Kasumi-1 (cell line): ENCODE data around the gene VPS41.
"Not testable (repeated sequence)": the region's sequence is repeated elsewhere in the genome, so short reads cannot be mapped to it uniquely, and the experiment has no call there.

Experiments
- DNase-seq, 2 experiments: peaks; one replicate each; lab custom pipeline; 2025; lab: John Stamatoyannopoulos, UW

The VPS41 gene

DNA sequence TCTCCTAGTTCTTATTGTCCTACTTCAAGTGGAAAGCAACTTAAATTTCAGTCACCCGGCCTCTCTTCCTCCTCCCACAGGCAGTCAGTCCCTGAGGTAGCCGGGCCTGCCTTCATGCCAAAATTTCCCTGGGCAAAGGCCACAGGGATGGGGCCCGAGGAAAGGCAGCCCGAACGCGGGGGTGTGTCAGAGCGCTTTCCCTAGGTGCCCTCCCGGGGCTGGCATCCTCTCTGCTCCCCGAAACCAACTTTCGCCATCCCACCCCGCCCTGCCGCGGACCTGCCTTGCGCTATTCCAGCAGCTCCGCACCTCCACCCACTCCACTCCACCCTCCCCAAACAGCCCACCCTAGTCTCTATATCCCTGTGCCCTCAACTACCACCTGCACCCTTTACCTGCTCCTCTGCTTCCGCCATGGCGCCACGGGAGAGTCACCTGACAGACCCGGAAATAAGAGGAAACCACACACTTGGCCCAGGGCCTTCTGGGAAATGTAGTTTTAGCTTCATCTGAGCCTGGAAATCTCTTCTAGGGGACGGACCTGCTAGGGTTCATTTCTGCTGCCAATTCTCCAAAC lies at the start of gene VPS41:
Gene VPS41, minus strand, starts transcription at position 433 of the 577 bp plus-strand sequence. Its CDS starts 17 bp downstream, at position 416.
- DNase-seq, result peak; percentile 87 to 95

DNA sequence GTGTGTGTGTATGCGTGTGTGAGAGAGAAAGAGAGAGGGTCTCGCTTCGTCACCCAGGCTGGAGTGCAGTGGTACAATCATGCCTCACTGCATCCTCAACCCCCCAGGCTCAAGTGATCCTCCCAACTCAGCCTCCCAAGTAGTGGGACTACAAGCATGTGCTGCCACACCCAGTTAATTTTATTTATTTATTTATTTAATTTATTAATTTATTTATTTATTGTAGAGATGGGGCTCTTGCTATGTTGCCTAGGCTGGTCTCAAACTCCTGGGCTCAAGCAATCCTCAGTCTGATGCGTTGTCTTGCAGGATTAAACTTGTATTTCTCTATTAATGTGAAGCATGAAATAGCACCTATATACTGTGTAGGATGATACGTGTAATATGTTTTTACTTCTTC lies 46.9 kb upstream of the VPS41 start:
- DNase-seq, result no peak

DNA sequence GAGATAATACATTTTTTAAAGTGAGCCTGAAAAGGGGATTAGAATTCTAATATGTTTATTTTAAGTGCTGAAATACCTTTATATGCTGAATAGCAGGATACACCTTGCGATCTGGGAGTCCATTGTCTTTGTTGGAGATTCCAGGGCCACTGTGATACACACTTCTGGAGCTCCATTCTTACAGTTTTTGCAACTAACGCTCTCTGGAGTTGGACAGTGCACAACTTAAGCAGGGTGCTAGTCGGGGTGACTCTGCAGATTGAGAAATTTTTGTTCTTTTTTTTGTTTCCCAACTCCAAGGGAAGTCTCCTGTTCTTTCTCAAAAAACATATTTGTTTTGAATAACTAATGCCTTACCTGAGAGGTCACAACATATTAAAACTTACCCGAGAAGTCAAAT lies 45.0 kb upstream of the VPS41 start:
- no peak for DNase-seq

DNA sequence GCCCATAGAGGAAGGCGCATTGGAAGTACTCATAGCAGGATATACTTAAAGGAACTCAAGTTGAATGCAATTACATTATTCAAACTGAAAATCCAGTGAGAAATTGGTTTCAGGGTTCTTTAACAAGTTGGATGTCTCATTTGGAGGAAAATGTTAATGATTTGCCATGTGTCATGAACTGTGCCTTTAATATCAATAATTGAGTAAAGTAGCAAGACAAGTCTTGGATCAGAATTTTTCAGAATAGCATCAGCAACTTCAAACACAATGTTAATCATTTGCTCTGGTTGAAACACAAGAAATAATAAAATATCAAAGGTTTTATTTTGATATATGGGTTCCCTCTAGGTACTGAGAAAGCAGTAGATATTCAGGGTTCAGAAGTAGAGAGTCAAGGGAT lies 44.2 kb upstream of the VPS41 start:
- DNase-seq, result no peak

DNA sequence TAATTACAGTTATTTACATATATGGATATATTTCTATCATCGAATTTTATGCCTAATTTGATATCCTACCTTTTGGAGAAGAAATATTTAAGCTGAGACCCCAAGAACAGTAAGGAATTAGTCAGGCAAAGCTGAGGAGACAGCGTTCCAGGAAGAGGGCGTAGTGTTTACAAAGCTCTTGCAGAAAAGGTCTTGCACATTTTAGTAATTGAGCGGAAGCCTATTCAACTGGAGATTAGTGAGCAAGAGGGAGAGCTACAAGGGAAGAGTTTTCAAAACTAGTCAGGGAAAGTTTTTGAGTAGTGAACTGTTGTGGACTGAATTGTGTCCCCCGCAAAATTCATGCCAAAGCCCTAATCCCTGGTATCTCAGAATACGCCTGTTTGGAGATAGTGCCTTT lies 42.2 kb upstream of the VPS41 start:
- no peak for DNase-seq

DNA sequence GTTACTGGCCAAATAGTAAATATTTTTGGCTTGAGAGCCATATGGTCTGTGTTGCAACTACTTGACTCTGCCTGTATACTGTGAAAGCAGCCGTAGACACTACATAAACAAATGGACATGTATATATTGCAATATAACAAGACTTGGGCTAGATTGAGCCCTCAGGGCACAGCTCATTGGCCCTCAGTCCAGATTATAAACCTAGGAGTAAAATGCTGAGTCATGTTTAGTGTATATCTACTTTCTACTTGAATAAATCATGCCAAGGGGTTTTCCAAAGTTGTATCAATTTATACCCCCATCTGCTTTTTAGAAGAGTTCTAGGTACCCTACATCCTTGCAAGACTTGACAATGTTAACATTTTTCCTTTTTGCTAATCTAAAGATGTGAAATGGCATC lies 41.3 kb upstream of the VPS41 start:
- DNase-seq, result no peak

DNA sequence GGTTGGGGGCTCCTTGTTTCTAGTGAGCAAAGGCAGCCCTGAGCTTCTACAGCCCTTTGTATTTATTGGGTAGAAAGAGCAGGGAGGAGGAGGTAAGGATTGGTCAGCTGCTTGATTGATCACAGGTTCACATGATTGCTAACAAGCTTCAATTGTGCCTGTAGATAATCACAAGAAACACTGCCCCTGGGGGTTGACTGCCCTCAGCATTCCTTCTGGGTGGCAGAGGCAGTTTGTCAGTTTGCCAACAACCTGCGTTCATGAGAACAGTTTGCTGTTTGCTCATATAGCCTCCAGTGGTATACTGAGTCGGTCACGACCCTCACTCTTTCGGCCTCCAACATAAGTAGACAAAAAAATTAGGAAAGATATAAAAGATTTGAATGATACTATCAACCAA lies 38.5 kb upstream of the VPS41 start:
- DNase-seq, result not testable (repeated sequence)

DNA sequence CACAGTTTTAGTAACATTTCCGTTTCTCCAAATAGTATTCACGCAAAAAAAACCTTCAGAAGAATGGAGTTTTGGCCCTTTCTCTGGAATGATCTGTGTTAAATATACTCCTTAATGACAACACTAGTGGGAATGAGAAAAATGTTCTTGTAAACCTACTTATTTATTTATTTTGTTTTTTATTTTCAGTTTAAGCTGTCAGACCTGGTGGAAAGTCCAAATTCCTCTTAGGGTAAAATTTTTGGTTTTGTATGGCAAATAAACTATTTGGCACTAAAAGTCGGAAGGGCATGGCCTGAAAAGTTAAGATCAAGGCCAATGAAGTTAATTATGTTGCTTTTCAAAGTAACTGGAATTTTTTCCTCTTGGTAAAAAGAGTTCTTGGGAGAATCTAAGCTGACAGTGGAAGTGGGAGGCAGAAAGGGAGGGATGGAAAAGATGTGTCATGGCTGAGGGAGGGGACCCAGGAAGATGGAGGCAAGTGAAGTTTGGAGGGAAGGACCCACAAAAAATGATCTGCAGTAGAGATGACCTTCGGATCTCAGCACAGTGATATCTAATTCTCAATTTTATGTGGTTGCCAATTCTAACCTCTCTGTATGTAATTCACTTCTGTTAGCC lies 33.5 kb upstream of the VPS41 start:
- DNase-seq, result no peak

DNA sequence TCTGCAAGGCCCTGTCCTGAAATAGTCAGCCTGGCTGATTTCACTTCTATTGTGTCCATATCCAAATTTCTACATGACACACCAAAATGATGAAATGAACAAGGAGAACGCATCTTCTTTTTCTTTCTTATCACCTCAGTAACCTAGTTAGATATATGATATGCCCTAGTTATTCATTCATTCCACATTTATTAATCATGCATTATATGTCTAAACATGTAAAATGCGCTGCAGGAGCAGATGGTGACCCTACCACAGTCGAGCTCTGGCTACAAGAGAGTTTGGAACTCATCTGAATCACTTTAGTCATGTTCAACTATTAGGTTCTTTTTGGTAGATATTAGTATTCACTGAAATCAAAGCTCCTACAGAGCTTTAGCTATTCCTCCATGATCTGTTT lies 31.8 kb upstream of the VPS41 start:
- no peak for DNase-seq

DNA sequence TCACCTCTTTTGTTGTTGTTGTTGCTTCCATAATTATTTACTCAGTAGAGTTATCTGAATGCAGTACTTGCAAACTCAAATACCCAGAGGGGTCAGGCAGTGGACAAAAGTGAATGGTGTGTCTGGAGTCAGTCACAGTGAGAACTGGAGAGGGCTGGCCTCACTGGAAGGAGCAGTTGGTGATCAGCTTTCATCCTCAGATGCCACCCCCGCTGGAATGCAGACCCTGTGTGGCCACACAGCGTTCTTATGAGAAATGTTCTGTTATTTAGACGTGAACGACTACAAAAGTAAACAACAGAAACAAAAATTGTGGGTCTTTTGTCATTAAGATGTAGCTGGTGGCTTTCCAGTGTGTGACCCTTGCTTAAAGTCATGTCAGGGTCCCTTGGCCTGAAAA lies 29.6 kb upstream of the VPS41 start:
- DNase-seq, result no peak

DNA sequence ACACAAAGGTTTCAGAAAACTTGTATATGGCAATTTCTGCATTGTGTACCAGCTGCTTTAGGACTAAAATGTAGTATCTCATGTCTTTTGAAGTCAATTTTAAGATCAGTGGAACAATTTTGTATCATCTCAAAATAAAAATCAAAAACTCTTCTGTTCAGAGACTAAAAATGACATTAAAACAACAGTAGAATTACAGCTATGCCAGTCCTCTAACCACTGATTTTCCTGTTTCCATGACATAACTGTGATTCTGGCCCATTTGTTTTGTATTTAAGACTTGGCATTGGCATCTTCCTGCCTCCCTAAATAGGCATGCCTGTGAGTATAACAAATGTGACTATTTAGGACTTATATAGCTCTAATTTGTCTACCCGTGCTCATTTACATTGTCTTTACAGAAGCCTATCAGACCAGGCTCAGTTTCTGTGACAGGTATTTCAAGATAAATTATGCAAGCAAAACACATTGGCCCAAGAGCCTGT lies 29.1 kb upstream of the VPS41 start:
- no peak for DNase-seq

DNA sequence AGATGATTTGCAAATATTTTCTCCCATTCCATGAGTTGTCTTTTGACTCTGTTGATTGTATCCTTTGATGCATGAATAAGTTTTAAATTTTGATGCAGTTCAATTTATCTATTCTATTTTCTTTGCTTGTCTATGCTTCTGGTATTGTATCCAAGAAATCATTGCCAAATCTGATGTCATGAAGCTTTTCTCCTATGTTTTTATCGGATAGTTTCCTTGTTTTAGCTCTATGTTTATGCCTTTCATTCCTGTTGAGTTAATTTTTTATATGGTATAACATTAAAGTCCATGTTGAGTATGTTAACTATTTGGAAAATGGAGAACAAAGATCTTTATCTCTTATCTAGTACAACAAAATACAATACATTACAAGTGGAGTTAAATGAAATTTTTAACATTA lies 27.6 kb upstream of the VPS41 start:
- DNase-seq, result no peak

DNA sequence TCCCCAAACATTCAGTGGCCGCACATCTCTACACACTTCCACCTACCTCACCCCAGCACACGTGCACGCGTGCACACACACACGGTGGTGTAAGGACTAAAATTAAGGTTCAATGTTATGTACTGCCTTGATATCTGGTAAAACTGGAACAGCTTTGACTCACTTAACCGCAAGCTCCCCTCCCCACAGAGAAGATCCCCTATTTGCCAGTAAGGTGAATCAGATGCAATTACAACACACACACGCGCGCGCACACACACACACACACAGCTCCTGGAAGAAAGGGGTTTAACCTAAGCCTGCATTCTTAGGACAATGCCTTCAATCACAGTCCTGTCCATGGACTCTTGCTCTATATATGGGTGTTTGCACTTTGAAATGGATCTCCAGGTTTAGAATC lies 25.5 kb upstream of the VPS41 start:
- no peak for DNase-seq

DNA sequence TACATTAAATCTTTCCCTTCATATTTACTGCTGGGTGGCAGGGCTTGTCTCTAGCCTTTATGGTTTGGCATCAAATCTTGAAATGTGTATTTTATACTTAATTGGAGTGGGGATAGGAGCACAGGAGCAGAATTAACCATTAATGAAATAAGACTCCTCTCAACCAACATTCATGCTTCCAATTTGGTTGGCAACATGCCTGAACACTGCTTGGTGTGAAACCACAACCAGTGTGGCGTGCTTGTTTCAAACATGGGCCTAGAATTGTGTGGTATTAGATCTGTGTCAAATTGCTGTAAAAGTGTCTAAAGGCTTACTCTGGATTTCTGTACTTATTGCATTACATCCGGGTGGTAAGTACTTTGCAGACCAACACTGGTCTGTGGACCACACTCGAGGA lies 25.1 kb upstream of the VPS41 start:
- DNase-seq, result no peak

DNA sequence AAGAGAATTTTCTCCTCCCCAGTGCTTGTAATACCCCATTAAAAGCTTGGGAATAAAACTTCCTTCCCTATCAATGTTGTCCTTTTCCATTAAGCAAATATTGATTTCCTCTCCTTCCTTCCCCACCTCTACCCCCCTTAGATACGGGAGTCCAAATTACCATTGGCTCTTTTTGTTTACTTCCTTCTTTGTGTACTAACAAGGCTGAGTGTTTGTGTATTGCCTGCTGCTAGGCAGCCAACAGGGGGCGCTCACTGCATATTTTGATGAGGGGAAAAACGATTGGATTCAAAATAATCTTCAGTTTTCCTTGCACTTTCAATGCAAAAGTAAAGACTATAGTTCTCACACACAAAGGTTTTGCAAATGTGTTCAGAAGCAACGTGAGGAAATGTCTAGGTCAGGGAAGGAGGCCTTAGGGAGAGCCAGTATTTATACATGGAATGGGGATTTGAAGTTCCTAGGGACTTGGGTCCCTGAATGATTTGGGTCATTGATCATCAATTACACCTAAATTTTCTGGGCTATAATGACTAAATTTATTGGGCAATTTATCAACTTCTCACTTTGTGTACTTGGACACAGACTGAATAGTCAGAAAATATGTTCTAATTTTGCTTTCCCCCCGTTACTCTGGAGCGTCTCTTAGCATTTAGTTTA lies 23.6 kb upstream of the VPS41 start:
- peak; percentile 35 to 66 for DNase-seq

DNA sequence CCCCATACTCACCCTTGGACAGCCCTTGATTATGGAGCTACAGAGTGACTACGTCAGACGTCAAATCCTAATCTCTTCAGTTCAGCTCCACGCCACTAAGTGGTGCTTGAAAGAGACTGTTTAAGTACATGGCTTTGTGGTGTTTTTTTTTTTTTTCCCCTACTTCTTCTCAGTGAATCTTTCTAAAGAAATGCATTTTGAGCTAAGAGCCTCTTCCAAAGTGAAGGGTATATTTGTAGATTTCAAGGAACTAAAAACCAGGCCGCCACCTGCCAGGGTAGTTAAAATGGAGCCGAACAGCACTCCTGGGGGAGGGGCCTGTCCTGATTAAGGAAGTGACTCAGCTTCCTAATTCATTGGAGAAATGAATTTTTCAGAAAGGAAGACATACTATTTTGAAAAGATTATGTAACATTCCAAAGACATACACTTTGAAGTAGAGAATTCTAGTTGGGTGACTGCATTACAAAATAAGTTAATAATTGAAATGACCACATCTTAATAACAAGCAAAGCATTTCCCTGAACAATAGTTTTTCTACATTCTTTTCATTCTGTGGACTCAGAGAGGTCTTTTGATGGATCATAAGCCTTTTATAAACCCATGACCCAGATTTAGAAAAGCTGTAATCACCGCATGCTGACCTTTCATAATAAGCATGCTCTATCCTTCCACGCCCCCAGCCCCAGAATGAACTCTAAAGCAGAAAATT lies 20.6 kb upstream of the VPS41 start:
- peak; percentile 37 to 40 for DNase-seq

DNA sequence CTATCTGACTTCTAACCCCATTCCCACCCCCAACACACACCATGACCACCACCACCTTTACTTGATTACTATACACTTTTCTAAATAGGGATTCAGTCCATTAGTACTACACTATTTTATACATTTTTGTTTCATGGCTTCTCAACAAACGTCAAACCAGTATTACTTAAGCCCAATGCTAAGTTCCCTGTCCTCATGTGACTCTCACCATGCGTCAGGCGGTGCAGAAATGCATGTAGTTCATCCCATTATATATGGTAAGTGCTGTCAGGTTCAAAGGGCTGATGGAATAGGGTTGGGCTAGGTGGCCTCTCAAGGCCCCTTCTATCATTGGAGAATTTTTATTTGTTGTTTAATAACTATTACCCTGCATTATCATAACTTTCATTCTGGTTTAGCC lies 19.5 kb upstream of the VPS41 start:
- no peak for DNase-seq

DNA sequence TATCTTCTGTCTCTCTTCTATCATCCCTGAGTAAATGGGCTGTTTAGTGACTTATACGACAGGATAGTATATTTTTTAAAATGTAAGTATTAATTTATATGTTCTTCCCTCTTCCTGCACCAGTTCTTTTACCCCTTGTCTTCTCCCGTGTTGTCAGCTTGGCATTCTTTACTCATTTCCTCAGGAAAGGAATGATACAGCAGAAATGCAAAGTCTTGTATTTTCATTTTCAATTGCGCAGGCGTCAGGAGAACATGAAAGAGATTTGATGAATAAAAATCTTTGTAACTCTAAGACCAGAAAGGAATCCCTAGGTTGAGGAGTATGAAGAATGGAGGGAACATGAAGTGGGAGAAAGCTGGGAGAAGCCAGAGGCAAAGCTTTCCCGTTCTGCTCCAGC lies 18.8 kb upstream of the VPS41 start:
- DNase-seq, result no peak

DNA sequence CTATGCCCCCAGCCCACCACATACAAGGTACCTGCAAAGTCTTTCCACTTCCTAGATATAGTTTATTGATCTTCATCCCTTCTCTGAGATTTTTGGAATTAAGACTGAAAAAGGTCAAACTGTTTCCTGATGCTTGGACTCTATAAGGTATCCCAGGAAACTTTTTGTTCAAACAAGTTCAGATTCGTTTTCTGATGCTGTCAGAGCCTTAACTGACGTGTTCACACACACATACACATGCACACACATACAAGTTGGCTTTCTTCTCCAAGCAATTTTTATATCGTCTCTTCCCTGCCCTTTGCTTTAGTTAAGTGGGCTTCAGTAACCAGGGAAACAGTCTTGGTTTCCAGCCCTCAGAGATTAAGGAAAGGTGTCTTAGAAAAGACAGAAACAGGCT lies 11.7 kb upstream of the VPS41 start:
- no peak for DNase-seq

DNA sequence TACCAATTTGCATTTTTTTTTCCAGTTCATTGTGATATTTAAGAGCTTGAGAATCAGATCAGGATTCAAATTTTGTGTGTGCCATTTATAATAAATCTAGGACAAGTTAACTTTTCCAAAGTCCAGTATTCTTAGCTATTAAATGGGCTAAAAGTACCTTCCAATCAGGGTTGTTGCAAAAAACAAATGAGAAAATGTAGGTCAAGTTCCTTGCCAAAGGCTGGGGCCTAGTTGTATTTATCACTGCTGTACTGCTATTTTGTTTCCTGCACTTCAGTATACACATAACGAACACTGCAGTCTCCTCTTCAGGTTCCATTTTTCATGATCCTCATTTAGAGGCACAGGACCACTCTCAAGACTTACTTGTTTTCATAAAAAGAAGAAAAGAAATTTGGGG lies 7.4 kb upstream of the VPS41 start:
- no peak for DNase-seq

DNA sequence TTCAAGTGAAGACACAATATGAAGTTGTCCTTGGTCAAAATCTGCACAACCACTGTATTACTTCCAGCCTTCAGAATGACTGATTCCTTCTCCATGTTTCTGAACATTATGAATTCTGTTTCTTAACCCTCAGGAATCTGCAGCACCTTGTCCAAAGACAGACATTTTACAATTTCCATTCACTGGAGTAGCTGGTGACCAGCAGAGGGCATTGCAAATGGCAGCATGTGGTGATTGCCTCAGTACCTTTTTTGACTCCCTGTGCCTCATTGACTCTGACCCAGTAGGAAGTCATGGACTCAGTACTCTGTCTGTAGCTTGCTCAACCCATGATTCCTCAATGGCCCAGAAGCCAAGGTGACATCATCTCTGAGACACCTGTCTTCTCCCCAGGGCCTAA lies 879 bp upstream of the VPS41 start:
- no peak for DNase-seq

DNA sequence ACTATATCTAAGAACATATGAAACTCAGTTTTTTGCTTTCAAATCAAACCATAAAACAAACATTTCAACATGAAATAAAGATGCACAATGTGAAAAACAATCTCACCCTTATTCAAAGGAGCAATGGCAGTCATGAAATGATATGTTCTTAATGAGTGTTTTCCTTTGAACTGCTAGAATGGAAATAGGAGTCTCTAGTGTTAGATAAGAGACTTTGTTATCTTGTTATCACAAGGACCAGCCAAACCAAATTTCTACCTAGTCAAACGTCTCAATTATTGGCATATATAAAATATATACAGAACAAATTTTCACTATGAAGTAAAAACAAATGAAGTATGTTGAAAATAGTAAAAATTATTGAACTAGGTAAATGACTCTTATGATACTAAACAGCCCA lies 1.2 kb downstream of the VPS41 start:
- no peak for DNase-seq

DNA sequence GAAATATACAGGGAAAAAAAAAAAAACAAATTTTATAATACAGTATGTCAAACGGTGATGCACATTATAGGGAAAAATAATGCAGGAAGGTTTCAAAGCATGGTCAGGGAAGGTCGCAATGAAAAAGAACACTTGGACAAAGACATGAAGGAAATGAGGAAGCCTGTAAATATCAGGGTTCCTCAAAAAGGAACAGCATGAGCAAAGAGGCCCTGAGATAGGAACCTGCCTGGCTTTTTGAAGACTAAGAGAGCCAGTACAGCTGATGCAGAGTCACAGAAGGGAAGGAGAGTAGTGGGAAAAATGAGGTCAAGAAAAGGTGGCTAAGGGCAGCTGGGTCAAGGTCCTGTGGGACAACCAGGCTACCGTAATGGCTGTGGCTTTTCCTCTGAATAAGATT lies 1.9 kb downstream of the VPS41 start:
- DNase-seq, result peak; percentile 38 to 42
